B cell (primary cell): Measurements from ENCODE around the gene DISP3.

Experiments
- EZH2 ChIP-seq: IDR thresholded peaks from 2 replicates; pipeline ENCODE4 v1.6.1; 2012; ENCODE audit warnings: borderline replicate concordance, low read depth, mild to moderate bottlenecking, moderate library complexity, low read length; ENCODE audit not compliant: insufficient read depth, poor library complexity, severe bottlenecking
- TF ChIP-seq, protein P1 (sequence below): fragments of 200-600 bp; IDR thresholded peaks from one replicate; pipeline ENCODE4 v1.8.0; 2022; ENCODE audit warnings: antibody characterized with exemption, mild to moderate bottlenecking

DNA sequence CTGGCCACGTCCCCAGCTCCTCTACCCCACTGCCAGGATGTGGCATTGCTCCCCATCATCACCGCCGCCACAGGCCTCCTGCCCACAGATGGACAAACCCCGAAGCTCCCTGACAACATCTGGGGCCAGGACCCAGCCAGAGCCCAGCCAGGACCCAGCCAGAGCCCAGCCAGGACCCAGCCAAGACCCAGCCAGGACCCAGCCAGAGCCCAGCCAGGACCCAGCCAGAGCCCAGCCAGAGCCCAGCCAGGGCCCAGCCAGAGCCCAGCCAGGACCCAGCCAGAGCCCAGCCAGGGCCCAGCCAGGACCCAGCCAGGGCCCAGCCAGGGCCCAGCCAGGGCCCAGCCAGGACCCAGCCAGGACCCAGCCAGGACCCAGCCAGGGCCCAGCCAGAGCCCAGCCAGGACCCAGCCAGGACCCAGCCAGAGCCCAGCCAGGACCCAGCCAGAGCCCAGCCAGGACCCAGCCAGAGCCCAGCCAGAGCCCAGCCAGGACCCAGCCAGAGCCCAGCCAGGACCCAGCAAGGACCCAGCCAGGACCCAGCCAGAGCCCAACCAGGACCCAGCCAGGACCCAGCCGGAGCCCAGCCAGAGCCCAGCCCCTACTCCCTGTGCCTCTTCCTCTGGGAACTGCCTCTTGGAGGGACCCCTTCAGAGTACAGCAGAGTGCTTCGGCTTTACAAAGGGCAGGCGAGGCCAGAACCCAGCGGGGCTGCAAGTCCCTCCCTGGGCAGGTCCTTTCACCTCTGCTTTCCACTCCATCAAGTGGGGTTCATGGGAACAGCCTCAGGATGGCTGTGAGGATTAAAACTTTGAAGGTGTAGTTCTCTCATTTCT, 43.7 kb downstream of the DISP3 start:
- TF ChIP-seq EZH2, result no peak
- TF ChIP-seq, protein P1, sequence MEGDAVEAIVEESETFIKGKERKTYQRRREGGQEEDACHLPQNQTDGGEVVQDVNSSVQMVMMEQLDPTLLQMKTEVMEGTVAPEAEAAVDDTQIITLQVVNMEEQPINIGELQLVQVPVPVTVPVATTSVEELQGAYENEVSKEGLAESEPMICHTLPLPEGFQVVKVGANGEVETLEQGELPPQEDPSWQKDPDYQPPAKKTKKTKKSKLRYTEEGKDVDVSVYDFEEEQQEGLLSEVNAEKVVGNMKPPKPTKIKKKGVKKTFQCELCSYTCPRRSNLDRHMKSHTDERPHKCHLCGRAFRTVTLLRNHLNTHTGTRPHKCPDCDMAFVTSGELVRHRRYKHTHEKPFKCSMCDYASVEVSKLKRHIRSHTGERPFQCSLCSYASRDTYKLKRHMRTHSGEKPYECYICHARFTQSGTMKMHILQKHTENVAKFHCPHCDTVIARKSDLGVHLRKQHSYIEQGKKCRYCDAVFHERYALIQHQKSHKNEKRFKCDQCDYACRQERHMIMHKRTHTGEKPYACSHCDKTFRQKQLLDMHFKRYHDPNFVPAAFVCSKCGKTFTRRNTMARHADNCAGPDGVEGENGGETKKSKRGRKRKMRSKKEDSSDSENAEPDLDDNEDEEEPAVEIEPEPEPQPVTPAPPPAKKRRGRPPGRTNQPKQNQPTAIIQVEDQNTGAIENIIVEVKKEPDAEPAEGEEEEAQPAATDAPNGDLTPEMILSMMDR, result no peak
